Iris pigment epithelial cell (primary cell): ENCODE results near the gene ZNF281.
A peak's percentile ranks its signal among the peaks of the same experiment; 100 is the strongest.
"Not testable (repeated sequence)": the region's sequence is repeated elsewhere in the genome, so short reads cannot be mapped to it uniquely, and the experiment has no call there.

Source experiments
- DNase-seq: peaks from one replicate; pipeline ENCODE4 v3.0.0-alpha.2; 2011; ENCODE audit warnings: low read depth

The ZNF281 gene

GRCh38 chr1:200364091-200364759 is 45.6 kb downstream of the ZNF281 start:
- DNase-seq: peak; percentile 71

GRCh38 chr1:200363264-200363933 is 46.4 kb downstream of the ZNF281 start:
- DNase-seq: peak; percentile 42

GRCh38 chr1:200362421-200362820 is 47.4 kb downstream of the ZNF281 start:
- no peak for DNase-seq

- DNase-seq: peak; percentile 84
These were observed 50.1 kb downstream of the ZNF281 start for GRCh38 chr1:200359610-200360163.

- DNase-seq: not testable (repeated sequence)
These were observed 51.9 kb downstream of the ZNF281 start for GRCh38 chr1:200357925-200358324.

- no peak for DNase-seq
These were observed 54.0 kb downstream of the ZNF281 start for GRCh38 chr1:200355801-200356200.
